A549 (cell line): ENCODE data around the gene KAT2B. TPM values are rescaled to one million over a fixed set of nuclear protein-coding genes. Genes with fewer than 3 reads are reported as not detected.

Experiments used
- ATAC-seq, 2 experiments: fragments of 200-7000 bp in 1 of 2; fragments of >200 bp in 1 of 2; cut with Nextera tagmentation in 1 of 2; cut with Tn5 transposase in 1 of 2; 3 replicates each; pipeline versions ENCODE4 v1.8.0 to v1.9.1; 2018 to 2020; ENCODE audit warnings: mild to moderate bottlenecking in 1 of 2, moderate library complexity in 1 of 2
- CTCF ChIA-PET: fragments of 300-600 bp; sonication (Branson Sonifier 250); formaldehyde crosslinking; extraction: SDS; loops from one replicate; lab custom pipeline; 2021; ENCODE audit warnings: antibody characterized with exemption, inconsistent platforms; lab: Yijun Ruan, JAX
- POLR2A ChIA-PET: fragments of 350-600 bp; formaldehyde crosslinking; extraction: SDS; loops from one replicate; lab custom pipeline; 2021; ENCODE audit warnings: antibody characterized with exemption, inconsistent platforms; lab: Yijun Ruan, JAX
- DNase-seq, 2 experiments: peaks; one replicate each; pipeline versions ENCODE4 v3.0.0 to v3.0.0-alpha.2; 2011 to 2016; ENCODE audit warnings: low read depth in 1 of 2, low spot score in 1 of 2
- FAIRE-seq: peaks from 2 replicates; lab custom pipeline; 2011; peaks lifted over from hg19 to GRCh38; lab: Jason Lieb, UNC
- H3K27ac ChIP-seq, 2 experiments: fragments of >200 bp; sonication (Bioruptor Twin); formaldehyde crosslinking; 3 replicates each; pipeline ENCODE4 v1.5.1; 2016 to 2017
- H3K4me1 ChIP-seq: fragments of >200 bp; sonication (Bioruptor Twin); formaldehyde crosslinking; 3 replicates; pipeline ENCODE4 v1.6.1; 2016
- H3K4me2 ChIP-seq: fragments of >200 bp; sonication (Bioruptor Twin); formaldehyde crosslinking; 3 replicates; pipeline ENCODE4 v1.6.1; 2016
- H3K4me3 ChIP-seq: fragments of >200 bp; sonication (Bioruptor Twin); formaldehyde crosslinking; 3 replicates; pipeline ENCODE4 v1.5.1; 2016
- H3K9me3 ChIP-seq: fragments of >200 bp; sonication (Bioruptor Twin); formaldehyde crosslinking; 3 replicates; pipeline ENCODE4 v1.6.1; 2016
- CBX2 ChIP-seq: fragments of 200-600 bp; sonication (generic); IDR thresholded peaks from 2 replicates; pipeline ENCODE4 v1.6.1; 2016; ENCODE audit warnings: low read depth, mild to moderate bottlenecking, borderline replicate concordance
- CEBPB ChIP-seq, 2 experiments: fragments of >200 bp in 1 of 2; sonication (Bioruptor Twin) in 1 of 2; formaldehyde crosslinking in 1 of 2; IDR thresholded peaks; 2 replicates each; pipeline ENCODE4 v1.6.1; 2012 to 2016
- EHF ChIP-seq: fragments of 250-450 bp; sonication (Bioruptor Pico); IDR thresholded peaks from 2 replicates; pipeline ENCODE4 v1.5.0; 2020; ENCODE audit warnings: mild to moderate bottlenecking
- ESRRA ChIP-seq: fragments of 150-350 bp; IDR thresholded peaks from 2 replicates; pipeline ENCODE4 v1.6.1; 2014; ENCODE audit warnings: mild to moderate bottlenecking, low read length, borderline replicate concordance
- FOSB ChIP-seq: fragments of 250-450 bp; sonication (Bioruptor Pico); IDR thresholded peaks from 2 replicates; pipeline ENCODE4 v1.5.0; 2020; ENCODE audit warnings: mild to moderate bottlenecking, moderate library complexity
- FOSL2 ChIP-seq, 2 experiments: fragments of 450-650 bp in 1 of 2; fragments of >200 bp in 1 of 2; sonication (Bioruptor Twin) in 1 of 2; formaldehyde crosslinking; IDR thresholded peaks; 2 replicates each; pipeline versions ENCODE4 v1.5.0 to v1.6.1; 2016 to 2020; ENCODE audit warnings: mild to moderate bottlenecking in 1 of 2, moderate library complexity in 1 of 2
- HDAC2 ChIP-seq: fragments of 200-600 bp; sonication (generic); IDR thresholded peaks from 2 replicates; pipeline ENCODE4 v1.6.1; 2016
- HEYL ChIP-seq: fragments of 250-450 bp; sonication (Bioruptor Pico); IDR thresholded peaks from 2 replicates; pipeline ENCODE4 v1.8.0; 2021; ENCODE audit warnings: mild to moderate bottlenecking, moderate library complexity
- HOXB13 ChIP-seq: fragments of 250-450 bp; sonication (Bioruptor Pico); IDR thresholded peaks from 2 replicates; pipeline ENCODE4 v1.5.0; 2020; ENCODE audit warnings: low read depth, mild to moderate bottlenecking, moderate library complexity
- JUN ChIP-seq, 2 experiments: fragments of >200 bp; sonication (Bioruptor Twin); formaldehyde crosslinking; IDR thresholded peaks; 2 replicates in 1 of 2; 3 replicates in 1 of 2; pipeline ENCODE4 v1.6.1; 2016 to 2017
- KDM1A ChIP-seq: fragments of 200-600 bp; sonication (generic); IDR thresholded peaks from 2 replicates; pipeline ENCODE4 v1.6.1; 2016; ENCODE audit warnings: low read depth, mild to moderate bottlenecking
- KDM5A ChIP-seq: fragments of 200-600 bp; sonication (generic); IDR thresholded peaks from 2 replicates; pipeline ENCODE4 v1.6.1; 2016; ENCODE audit warnings: antibody characterized with exemption, mild to moderate bottlenecking
- MAFK ChIP-seq: fragments of 450-650 bp; IDR thresholded peaks from 2 replicates; pipeline ENCODE4 v1.6.1; 2014; ENCODE audit not compliant: partially characterized antibody
- NFE2L2 ChIP-seq: fragments of 150-350 bp; conservative IDR thresholded peaks from 2 replicates; pipeline ENCODE4 v1.6.1; 2014; ENCODE audit warnings: low read length
- NPAS2 ChIP-seq: fragments of 250-450 bp; sonication (Bioruptor Pico); IDR thresholded peaks from 2 replicates; pipeline ENCODE4 v1.8.0; 2022; ENCODE audit warnings: mild to moderate bottlenecking, moderate library complexity, borderline replicate concordance
- NR3C1 ChIP-seq: fragments of >200 bp; sonication (Bioruptor Twin); formaldehyde crosslinking; IDR thresholded peaks from 3 replicates; pipeline ENCODE4 v1.6.1; 2017
- PHF8 ChIP-seq: fragments of 200-600 bp; sonication (generic); IDR thresholded peaks from 2 replicates; pipeline ENCODE4 v1.6.1; 2016; ENCODE audit warnings: low read depth, mild to moderate bottlenecking, antibody characterized with exemption, moderate library complexity, borderline replicate concordance
- POLR2A ChIP-seq: IDR thresholded peaks from 2 replicates; pipeline ENCODE4 v1.6.1; 2012; ENCODE audit warnings: mild to moderate bottlenecking, low read length
- POLR2AphosphoS2 ChIP-seq: conservative IDR thresholded peaks from 2 replicates; pipeline ENCODE4 v1.6.1; 2012; ENCODE audit warnings: low read length, improper control_type of control experiment, inconsistent platforms
- RAD21 ChIP-seq, 2 experiments: fragments of >200 bp in 1 of 2; sonication (Bioruptor Twin) in 1 of 2; formaldehyde crosslinking in 1 of 2; IDR thresholded peaks in 1 of 2; conservative IDR thresholded peaks in 1 of 2; 2 replicates in 1 of 2; 3 replicates in 1 of 2; pipeline ENCODE4 v1.6.1; 2012 to 2018; ENCODE audit warnings: inconsistent platforms in 1 of 2
- RCOR1 ChIP-seq: fragments of 150-350 bp; IDR thresholded peaks from 2 replicates; pipeline ENCODE4 v1.6.1; 2014; ENCODE audit warnings: antibody characterized with exemption, low read length, low read depth
- RNF2 ChIP-seq: fragments of 200-600 bp; sonication (generic); IDR thresholded peaks from 2 replicates; pipeline ENCODE4 v1.6.1; 2016; ENCODE audit warnings: low read depth, mild to moderate bottlenecking, antibody characterized with exemption, moderate library complexity, borderline replicate concordance
- SREBF2 ChIP-seq: fragments of 450-650 bp; IDR thresholded peaks from 2 replicates; pipeline ENCODE4 v1.6.1; 2014; ENCODE audit warnings: mild to moderate bottlenecking, moderate library complexity
- ZFP36 ChIP-seq: fragments of 450-650 bp; IDR thresholded peaks from 2 replicates; pipeline ENCODE4 v1.6.1; 2014; ENCODE audit warnings: borderline replicate concordance; ENCODE audit not compliant: partially characterized antibody
- WGBS: methylation state at CpG from one replicate; pipeline ENCODE4 v1.1.6; 2017; ENCODE audit errors: missing lambda C conversion rate; 5-methylcytosine and 5-hydroxymethylcytosine counted together
- polyA plus RNA-seq, 4 experiments: library from polyadenylated mRNA; depleted of rRNA in 3 of 4; stranded (reverse); fragments of >200 nt; fragmentation: RNase III in 1 of 4; extraction: RNeasy Plus Mini Kit Qiagen cat#74134 plus additional on column Dnase treatment in 1 of 4; gene quantifications; 2 replicates in 3 of 4; 3 replicates in 1 of 4; pipeline ENCODE4 v1.2.3, GENCODE V29; 2011 to 2017
- TF ChIP-seq, protein P1 (sequence below): fragments of 450-650 bp; IDR thresholded peaks from 2 replicates; pipeline ENCODE4 v1.6.1; 2014; ENCODE audit warnings: antibody characterized with exemption
- TF ChIP-seq, protein P2 (sequence below): fragments of >200 bp; sonication (Bioruptor Twin); formaldehyde crosslinking; IDR thresholded peaks from 3 replicates; pipeline ENCODE4 v1.6.1; 2016
- TF ChIP-seq, protein P3 (sequence below): IDR thresholded peaks from 2 replicates; pipeline ENCODE4 v1.6.1; 2012; ENCODE audit warnings: low read depth, borderline replicate concordance

The KAT2B gene
- polyA plus RNA-seq, 2 of the 4 experiments (the other 2 are of a cell fraction), result 7.2 to 11.9 TPM

DNA sequence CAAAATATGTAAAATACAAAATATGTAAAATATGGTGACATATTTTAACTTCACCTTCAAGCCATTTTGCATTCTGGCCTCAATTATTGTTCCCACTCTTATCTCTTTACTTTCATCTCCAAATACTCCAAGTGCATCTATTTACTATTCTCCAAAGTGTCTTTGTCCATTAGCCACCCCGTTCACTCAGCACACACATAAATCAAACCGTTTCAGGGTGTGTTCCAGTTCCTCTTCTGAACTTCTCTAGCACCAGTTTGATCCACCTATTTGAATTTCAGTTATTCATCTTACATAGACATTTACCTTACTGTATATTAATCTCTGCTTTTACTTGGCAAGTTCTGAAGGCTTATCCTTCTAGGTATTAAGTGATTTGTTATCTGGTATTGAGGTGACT lies 100.6 kb downstream of the KAT2B start:
- Histone ChIP-seq H3K9me3 (no peaks in the 10 kb centered on the region), H3K27ac (no peak overlapping the region), H3K4me1 (no peaks in the 10 kb centered on the region), H3K4me2 (no peak overlapping the region)
- no peak for ATAC-seq
- CTCF ChIA-PET, result no interaction called here
- TF ChIP-seq HOXB13 (CRISPR knock-in tag) (no peak), KDM5A (no peak), SREBF2 (no peak), PHF8 (no peak), NFE2L2 (no peak), NR3C1 (no peak), CEBPB (IDR thresholded peaks at IDR 0.05) (no peak)
- TF ChIP-seq, all 56 proteins: peak for 0
- H3K4me3 ChIP-seq, result no peak overlapping the region
- FAIRE-seq (no peak), DNase-seq (no peak)
- WGBS, result 53% methylated on average over 2 of the region's 2 CpGs
- POLR2A ChIA-PET, result no interaction called here

DNA sequence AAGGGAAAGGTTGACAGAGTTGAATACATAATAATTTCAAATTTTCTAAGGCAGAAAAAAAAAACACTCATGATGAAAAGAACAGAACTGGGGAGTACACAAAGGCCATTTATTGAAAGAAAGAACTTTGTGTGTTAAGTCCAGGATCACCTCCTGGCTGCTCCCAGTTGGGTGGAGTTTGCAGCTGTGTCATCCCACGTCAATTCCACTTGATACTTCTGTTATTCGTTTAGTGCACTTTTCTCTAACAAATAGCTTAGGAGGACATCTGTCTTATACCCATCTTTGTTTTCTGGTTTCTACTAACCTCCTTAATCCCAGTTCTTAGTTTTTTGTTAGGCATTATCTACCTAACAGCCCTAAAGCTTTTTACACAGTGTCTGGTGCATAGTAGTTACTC lies 101.1 kb downstream of the KAT2B start:
- ATAC-seq (no peak), FAIRE-seq (no peak), DNase-seq (no peak)
- no peaks in the 10 kb centered on the region for H3K4me1 ChIP-seq
- ChIA-PET POLR2A (no interaction called here), CTCF (interaction anchor here (0.7 kb wide), 1 partner anchor 106 kb away, joined by 3 read pairs; no protein-coding TSS in a partner anchor)
- WGBS, result 72% methylated on average over 2 of the region's 2 CpGs
- TF ChIP-seq CBX2, result no peak
- no peak for TF ChIP-seq FOSL2 (IDR thresholded peaks at IDR 0.05)
- TF ChIP-seq FOSL2 (CRISPR knock-in tag; IDR thresholded peaks at IDR 0.05), result no peak
- TF ChIP-seq KDM1A, result no peak
- no peak overlapping the region for H3K4me2 ChIP-seq
- no peak overlapping the region for H3K27ac ChIP-seq
- no peak overlapping the region for H3K4me3 ChIP-seq
- no peaks in the 10 kb centered on the region for H3K9me3 ChIP-seq

DNA sequence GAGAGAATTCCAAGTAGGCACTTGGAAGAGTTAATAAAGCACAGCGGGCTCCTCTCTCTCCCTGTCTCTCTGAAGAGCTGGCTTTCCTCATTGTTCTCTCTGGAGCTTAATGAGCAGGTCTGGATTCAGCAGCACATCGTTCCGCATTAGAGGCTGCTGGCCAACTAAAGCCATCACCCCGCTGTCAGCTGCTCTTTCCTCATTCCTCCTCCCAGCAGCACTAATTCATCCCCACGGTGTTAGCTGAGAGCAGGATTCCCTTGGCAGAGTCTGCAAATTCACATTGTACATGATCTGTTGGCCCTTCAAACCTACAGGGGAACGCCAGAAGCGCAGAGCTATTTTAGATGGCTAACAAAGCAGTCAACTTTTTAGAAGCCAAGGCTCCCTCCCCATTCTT lies 101.6 kb downstream of the KAT2B start:
- Histone ChIP-seq H3K4me3 (no peak overlapping the region), H3K27ac (no peak overlapping the region), H3K4me2 (no peak overlapping the region), H3K9me3 (no peaks in the 10 kb centered on the region)
- ATAC-seq (no peak), FAIRE-seq (no peak), DNase-seq (no peak)
- 93% methylated on average over 7 of the region's 7 CpGs for WGBS
- POLR2A ChIA-PET, result no interaction called here
- CTCF ChIA-PET, result interaction anchor here (0.7 kb wide), 1 partner anchor 106 kb away, joined by 3 read pairs; no protein-coding TSS in a partner anchor
- no peak for TF ChIP-seq EHF (CRISPR knock-in tag)
- no peak for TF ChIP-seq CEBPB (IDR thresholded peaks at IDR 0.05)
- TF ChIP-seq, protein P1, sequence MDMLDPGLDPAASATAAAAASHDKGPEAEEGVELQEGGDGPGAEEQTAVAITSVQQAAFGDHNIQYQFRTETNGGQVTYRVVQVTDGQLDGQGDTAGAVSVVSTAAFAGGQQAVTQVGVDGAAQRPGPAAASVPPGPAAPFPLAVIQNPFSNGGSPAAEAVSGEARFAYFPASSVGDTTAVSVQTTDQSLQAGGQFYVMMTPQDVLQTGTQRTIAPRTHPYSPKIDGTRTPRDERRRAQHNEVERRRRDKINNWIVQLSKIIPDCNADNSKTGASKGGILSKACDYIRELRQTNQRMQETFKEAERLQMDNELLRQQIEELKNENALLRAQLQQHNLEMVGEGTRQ, result no peak
- TF ChIP-seq, protein P2, sequence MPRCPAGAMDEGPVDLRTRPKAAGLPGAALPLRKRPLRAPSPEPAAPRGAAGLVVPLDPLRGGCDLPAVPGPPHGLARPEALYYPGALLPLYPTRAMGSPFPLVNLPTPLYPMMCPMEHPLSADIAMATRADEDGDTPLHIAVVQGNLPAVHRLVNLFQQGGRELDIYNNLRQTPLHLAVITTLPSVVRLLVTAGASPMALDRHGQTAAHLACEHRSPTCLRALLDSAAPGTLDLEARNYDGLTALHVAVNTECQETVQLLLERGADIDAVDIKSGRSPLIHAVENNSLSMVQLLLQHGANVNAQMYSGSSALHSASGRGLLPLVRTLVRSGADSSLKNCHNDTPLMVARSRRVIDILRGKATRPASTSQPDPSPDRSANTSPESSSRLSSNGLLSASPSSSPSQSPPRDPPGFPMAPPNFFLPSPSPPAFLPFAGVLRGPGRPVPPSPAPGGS, result no peak
- TF ChIP-seq RAD21 (conservative IDR thresholded peaks at IDR 0.05 in 1 of 2, IDR thresholded peaks at IDR 0.05 in 1 of 2), result no peak
- TF ChIP-seq, all 56 proteins: peak for 0
- no peaks in the 10 kb centered on the region for H3K4me1 ChIP-seq

DNA sequence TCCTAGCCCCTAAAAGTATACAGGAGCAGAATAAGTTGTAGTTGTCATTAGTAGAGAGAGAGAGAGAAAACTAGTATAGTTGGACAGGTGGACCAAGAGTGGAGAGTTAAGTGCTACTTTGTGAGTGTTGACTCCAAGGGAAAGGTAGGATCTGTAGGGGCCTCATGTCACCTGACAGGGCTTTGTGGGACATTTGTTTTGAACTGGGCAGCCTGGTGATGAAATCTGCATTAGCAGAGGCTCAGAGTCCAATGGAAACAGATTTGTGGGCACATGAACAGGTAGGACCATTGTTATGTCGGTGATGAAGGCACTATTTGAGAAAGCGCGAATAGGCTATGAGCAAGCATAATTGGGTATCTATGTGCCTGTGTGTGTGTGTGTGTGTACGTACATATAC lies 102.3 kb downstream of the KAT2B start:
- no peak overlapping the region for H3K4me2 ChIP-seq
- H3K27ac ChIP-seq, result no peak overlapping the region
- no peak for FAIRE-seq
- TF ChIP-seq RNF2 (no peak), ESRRA (no peak), ZFP36 (no peak), FOSB (CRISPR knock-in tag) (no peak), HDAC2 (no peak), HEYL (CRISPR knock-in tag) (no peak), MAFK (no peak), JUN (IDR thresholded peaks at IDR 0.05) (no peak), FOSL2 (IDR thresholded peaks at IDR 0.05) (no peak), FOSL2 (CRISPR knock-in tag; IDR thresholded peaks at IDR 0.05) (no peak), POLR2A (no peak), NPAS2 (CRISPR knock-in tag) (no peak), SREBF2 (no peak), POLR2AphosphoS2 (no peak), RCOR1 (no peak)
- TF ChIP-seq, protein P1, result no peak
- TF ChIP-seq, protein P3, sequence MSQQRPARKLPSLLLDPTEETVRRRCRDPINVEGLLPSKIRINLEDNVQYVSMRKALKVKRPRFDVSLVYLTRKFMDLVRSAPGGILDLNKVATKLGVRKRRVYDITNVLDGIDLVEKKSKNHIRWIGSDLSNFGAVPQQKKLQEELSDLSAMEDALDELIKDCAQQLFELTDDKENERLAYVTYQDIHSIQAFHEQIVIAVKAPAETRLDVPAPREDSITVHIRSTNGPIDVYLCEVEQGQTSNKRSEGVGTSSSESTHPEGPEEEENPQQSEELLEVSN, result no peak
- no peak for DNase-seq
- H3K4me3 ChIP-seq, result no peak overlapping the region
- no peak for ATAC-seq
- WGBS, result 97% methylated on average over 4 of the region's 4 CpGs
- H3K4me1 ChIP-seq, result no peaks in the 10 kb centered on the region
- POLR2A ChIA-PET, result no interaction called here
- H3K9me3 ChIP-seq, result no peaks in the 10 kb centered on the region
- CTCF ChIA-PET, result no interaction called here
